DMS53 treated with DMSO at 0.1 percent for 48 hours (cell line): ENCODE measurements around the gene TGFB1.
"Not testable (repeated sequence)": the region's sequence is repeated elsewhere in the genome, so short reads cannot be mapped to it uniquely, and the experiment has no call there.

Experiments used
- DNase-seq: peaks from one replicate; lab custom pipeline; 2025; ENCODE audit not compliant: unreplicated experiment; lab: John Stamatoyannopoulos, UW

Gene TGFB1

GRCh38 chr19:41346916-41347315, 6.8 kb downstream of the TGFB1 start:
- not testable (repeated sequence) for DNase-seq

DNA sequence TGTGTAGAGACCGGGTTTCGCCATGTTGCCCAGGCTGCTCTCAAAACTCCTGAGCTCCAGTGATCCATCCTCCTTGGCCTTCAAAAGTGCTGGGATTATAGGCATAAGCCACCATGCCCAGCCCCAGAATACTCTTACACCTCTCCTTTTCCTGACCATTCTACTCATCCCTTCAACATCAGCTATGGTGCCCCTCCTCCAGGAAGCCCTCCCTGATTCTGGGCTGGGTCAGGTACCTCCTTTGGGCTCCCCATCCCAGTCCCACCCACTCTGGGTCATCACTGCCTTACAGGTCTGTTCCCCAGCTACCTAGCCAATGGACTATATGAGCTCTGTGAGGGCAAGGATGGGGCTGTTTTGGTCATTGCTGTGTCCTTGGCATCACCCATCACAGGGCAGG, 9.6 kb downstream of the TGFB1 start:
- DNase-seq: no peak

- DNase-seq: peak; percentile 34
Measured at GRCh38 chr19:41341669-41342490, 11.8 kb downstream of the TGFB1 start.

DNA sequence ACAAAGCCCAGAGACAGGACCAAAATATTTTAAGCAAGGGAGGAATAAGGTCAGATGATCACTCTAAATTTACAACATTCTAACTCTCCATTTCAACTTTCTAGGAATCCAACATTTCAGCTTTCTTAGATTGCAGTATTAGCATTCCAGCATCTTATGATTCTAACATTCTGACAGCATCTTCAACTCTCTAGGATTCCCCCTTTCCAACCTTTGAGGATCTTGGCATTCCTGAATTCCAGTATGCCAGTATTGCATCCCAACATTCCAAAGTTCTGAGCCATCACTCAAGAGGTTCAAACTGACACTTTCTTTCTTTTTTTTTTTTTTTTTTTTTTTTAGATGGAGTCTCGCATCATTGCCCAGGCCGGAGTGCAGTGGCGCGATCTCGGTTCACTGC, 13.8 kb downstream of the TGFB1 start:
- no peak for DNase-seq

DNA sequence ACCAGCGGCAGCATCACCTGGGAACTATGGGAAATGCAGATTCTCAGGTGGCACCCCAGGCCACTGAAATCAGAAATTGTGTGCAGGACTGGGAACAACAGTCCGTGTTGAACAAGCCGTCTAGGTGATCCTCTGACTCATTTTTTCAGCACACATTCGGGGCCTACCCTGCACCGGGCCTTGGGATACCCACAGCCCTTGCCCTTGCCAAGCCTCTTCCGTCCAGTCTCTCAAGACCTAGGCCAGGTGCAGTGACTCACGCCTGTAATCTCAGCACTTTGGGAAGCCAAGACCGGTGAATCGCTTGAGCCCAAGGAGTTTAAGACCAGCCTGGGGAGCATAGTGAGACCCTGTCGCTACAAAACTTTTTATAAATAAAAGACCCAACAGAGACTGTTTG, 18.3 kb downstream of the TGFB1 start:
- DNase-seq: no peak

DNA sequence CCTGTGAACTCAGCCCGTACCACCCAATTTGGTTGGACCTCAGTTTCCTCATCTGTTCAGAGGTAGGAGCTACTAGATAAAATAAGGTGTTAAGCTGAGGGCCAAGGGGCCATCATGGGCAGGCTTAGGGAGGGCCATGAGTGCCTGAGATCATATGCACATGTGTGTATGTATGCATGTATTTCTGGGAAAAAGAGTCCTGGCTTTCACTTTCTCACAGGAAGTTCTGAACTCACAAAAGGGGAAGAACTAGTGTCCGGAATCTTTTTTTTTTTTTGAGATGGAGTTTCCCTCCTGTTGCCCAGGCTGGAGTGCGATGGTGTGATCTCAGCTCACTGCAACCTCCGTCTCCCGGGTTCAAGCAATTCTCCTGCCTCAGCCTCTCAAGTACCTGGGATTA, 18.9 kb downstream of the TGFB1 start:
- no peak for DNase-seq

- DNase-seq: no peak
Measured at GRCh38 chr19:41332468-41332867, 21.3 kb downstream of the TGFB1 start.

GRCh38 chr19:41332000-41332399, 21.7 kb downstream of the TGFB1 start:
- no peak for DNase-seq

GRCh38 chr19:41330946-41331678, 22.6 kb downstream of the TGFB1 start:
- no peak for DNase-seq

GRCh38 chr19:41330481-41330880, 23.2 kb downstream of the TGFB1 start:
- DNase-seq: no peak

DNA sequence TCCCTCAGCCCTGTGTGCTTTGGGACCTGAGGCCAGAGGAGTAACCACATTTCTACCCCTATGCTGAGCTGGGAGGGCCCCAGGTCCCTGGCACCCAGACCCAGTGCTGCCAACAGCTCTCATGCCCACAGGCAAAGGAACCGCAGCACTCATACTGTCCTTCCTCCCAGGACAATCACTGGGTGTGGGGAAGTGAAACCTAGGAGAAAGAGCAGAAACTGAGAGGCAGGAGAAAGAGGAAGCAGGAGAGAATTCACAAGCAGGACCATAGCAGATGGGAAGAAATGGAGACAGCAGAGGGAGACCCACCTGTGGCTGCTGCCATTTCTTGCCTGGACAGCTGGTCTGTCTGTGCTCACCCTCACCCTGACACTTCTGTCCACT, 24.9 kb downstream of the TGFB1 start:
- no peak for DNase-seq

- DNase-seq: no peak
Measured at GRCh38 chr19:41328157-41328841, 25.4 kb downstream of the TGFB1 start.

DNA sequence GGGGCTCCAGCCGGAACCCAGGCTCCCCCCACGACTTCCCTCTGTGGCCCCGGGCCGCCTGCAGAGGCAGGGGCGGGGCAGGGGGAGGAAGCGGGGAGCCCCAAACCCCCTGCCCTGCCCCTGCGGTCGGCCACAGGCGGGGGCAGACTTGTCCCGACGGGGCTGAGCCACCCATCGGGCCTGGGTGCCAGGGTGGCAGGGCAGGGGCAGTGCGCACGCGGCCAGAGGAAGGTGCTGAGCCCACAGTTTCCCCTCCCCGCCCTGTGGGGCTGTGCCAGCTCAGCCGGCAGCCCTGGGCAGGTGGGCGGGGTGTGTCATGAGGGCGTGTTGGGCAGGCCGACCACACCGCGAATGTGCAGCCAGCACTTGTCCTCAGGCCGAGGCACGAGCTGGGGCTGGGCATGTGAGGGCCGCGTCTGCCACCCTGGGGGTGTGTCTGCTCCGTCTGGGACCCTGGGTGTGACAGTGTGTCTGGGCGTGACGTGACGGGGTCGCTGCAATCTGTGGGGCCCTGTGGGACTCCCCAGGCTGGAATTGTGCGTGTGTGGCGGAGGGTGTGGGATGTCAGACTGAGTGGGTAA, 26.1 kb downstream of the TGFB1 start:
- peak; percentile 47 for DNase-seq

- no peak for DNase-seq
Measured at GRCh38 chr19:41327076-41327575, 26.6 kb downstream of the TGFB1 start.

DNA sequence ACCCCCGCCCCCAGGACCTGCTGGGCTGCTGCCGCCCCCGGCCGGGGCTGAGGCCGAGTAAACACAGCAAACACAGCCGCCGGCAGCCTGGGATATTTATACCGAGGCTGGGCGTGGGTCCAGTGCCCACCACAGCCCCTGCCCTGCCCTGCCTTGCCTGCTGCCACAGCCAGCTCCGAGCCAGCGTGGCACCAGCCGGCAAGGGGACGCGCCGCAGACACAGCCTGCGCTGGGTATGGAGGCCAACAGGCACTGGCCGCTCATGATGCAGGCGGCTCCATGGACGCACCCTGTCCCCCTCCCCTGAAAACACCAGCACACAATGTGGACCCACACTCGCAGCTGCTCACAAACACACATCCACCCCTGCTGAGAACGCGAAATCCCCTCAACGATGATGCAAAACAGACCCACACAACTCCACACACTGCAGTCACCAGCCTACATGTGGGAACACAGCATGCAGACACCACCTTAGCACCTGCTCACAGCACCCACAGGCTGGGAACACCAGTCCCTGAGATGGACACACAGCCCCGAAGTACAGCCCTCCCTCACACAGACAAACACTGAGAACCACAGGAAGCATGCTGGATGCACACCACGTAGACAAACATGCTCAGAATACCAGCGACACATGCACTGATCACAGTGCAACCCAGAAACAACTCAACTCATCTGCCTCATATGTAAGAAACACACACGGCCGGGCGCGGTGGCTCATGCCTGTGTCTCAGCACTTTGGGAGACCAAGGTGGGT, 27.6 kb downstream of the TGFB1 start:
- DNase-seq: peak; percentile 54

- no peak for DNase-seq
Measured at GRCh38 chr19:41325640-41325946, 28.1 kb downstream of the TGFB1 start.

GRCh38 chr19:41324921-41325639, 28.6 kb downstream of the TGFB1 start:
- DNase-seq: peak; percentile 65

DNA sequence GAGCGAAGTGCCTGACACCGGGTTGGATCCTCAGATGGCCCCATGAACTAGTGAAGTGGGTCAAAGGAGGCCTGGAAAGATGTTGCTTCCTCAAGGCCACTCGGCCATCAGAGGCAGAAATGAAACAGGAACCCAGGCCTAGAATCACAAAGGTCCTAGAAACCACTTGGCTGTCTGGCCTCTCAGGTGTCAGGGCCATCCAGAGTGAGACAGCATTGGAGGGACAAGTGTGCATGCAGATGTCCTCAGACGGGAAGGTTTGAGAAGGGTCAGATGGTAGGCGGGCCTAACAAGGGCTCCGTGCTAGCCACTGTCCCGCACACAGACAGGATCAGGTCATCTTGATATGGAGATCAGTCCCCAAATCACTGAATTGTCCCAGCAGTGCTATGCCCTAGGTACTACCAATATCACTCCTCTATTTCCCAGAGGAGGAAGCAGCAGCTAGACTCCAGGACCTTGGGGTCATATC, 29.5 kb downstream of the TGFB1 start:
- DNase-seq: peak; percentile 29

- DNase-seq: no peak
Measured at GRCh38 chr19:41323430-41324125, 30.1 kb downstream of the TGFB1 start.
